Activated CD4-positive, alpha-beta T cell treated with anti-CD3 and anti-CD28 coated beads for 36 hours (primary cell): ENCODE measurements around the gene RABGGTA. TPM values are rescaled to one million over a fixed set of nuclear protein-coding genes. Genes with fewer than 3 reads are reported as not detected.
A peak's percentile ranks its signal among the peaks of the same experiment; 100 is the strongest.
"Not testable (repeated sequence)": the region's sequence is repeated elsewhere in the genome, so short reads cannot be mapped to it uniquely, and the experiment has no call there.

Experiments
- ATAC-seq: fragments of 200-7000 bp; cut with Tn5 transposase; one replicate; pipeline ENCODE4 v1.10.0; 2021; ENCODE audit warnings: mild to moderate bottlenecking, moderate library complexity
- CTCF ChIA-PET: fragments of 350-600 bp; sonication (Branson Sonifier 250); formaldehyde crosslinking; loops from one replicate; lab custom pipeline; 2021; ENCODE audit warnings: antibody characterized with exemption; lab: Charles Lee
- POLR2A ChIA-PET: fragments of 350-600 bp; sonication (Branson Sonifier 250); formaldehyde crosslinking; loops from one replicate; lab custom pipeline; 2021; ENCODE audit warnings: antibody characterized with exemption, inconsistent platforms; lab: Charles Lee
- DNase-seq: peaks from one replicate; pipeline ENCODE4 v3.0.0-alpha.2; 2020
- H3K27ac Mint-ChIP-seq: one replicate; pipeline ENCODE4 v1.8.0; 2021; ENCODE audit warnings: mixed read lengths
- H3K27me3 Mint-ChIP-seq: one replicate; pipeline ENCODE4 v1.8.0; 2021; ENCODE audit warnings: mixed read lengths
- H3K36me3 Mint-ChIP-seq: one replicate; pipeline ENCODE4 v1.8.0; 2021; ENCODE audit warnings: low read depth, mixed read lengths
- H3K4me1 Mint-ChIP-seq: one replicate; pipeline ENCODE4 v1.8.0; 2021; ENCODE audit warnings: mixed read lengths
- H3K4me3 Mint-ChIP-seq: one replicate; pipeline ENCODE4 v1.8.0; 2021; ENCODE audit warnings: mild to moderate bottlenecking, moderate library complexity, mixed read lengths
- H3K9me3 Mint-ChIP-seq: one replicate; pipeline ENCODE4 v1.8.0; 2021; ENCODE audit warnings: low read depth, mixed read lengths
- intact Hi-C, 2 experiments: fragments of 100-400 bp; cut with DNase I in 1 of 2; cut with micrococcal nuclease in 1 of 2; formaldehyde crosslinking; loops; one replicate each; pipeline versions ENCODE4 v1.14.2 to v1.15.1; 2022 to 2024; cut with DNase I, micrococcal nuclease
- total RNA-seq, 2 experiments: library from RNA; stranded (reverse); gene quantifications; one replicate each; pipeline ENCODE4 v1.2.3, GENCODE V29; 2021

The RABGGTA gene
- total RNA-seq, 2 experiments from 2014 or later = 52.1 to 56.0 TPM

DNA sequence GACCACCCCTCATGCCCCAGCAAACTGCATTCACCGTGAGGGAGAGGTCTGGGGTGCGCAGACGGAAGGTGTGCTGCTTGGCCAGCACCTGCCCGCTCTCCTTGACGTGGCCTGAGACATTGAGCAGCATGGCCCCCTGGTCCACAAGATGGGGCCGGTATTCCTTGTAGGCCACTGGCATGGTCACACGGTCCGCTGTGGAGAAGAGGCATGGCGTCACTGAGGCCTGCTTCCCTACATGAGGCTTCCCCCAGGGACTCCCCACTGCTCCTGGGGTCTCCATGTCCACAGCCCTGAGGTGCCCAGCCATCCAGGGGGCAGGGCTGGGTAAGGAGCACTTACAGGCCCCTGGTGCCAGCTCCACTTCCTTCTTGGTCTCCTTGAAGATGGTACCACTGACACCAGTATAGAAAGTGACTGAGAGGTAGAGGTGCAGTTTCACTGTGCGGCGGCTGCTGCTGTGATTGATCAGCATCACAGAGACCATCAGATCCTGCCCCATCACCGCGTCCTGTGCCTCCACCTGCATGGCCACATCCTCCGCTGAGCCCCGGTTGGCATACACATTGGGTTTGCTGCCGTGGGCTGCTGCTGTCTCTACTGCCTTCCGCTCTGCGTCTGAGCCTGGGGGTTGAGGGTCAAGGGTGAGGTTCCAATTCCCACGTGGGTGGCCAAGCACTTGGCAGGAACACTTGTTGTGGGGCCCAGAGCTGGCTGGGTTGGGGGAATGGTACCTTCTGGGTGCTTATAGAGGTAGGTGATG, 16.6 kb downstream of the RABGGTA start:
- Mint-ChIP-seq H3K4me3 (no peak overlapping the region), H3K27ac (no peak overlapping the region), H3K4me1 (peaks cover 12% of the 10 kb centered on the region), H3K27me3 (no peaks in the 10 kb centered on the region), H3K9me3 (no peaks in the 10 kb centered on the region), H3K36me3 (peaks cover 14% of the 10 kb centered on the region)
- intact Hi-C loops = no loop called here
- ATAC-seq = no peak
- POLR2A ChIA-PET = interaction anchor here (1.1 kb wide), 1 partner anchor 8 kb away, joined by 3 read pairs; no protein-coding TSS in a partner anchor
- CTCF ChIA-PET = no interaction called here
- DNase-seq = no peak

GRCh38 chr14:24253936-24254335, 17.5 kb downstream of the RABGGTA start:
- no peak overlapping the region for H3K27ac Mint-ChIP-seq
- no peaks in the 10 kb centered on the region for H3K27me3 Mint-ChIP-seq
- no peak for DNase-seq
- intact Hi-C loops = no loop called here
- no peak for ATAC-seq
- H3K36me3 Mint-ChIP-seq = peaks cover 14% of the 10 kb centered on the region
- H3K4me1 Mint-ChIP-seq = peaks cover 18% of the 10 kb centered on the region
- POLR2A ChIA-PET = no interaction called here
- no peak overlapping the region for H3K4me3 Mint-ChIP-seq
- no peaks in the 10 kb centered on the region for H3K9me3 Mint-ChIP-seq
- CTCF ChIA-PET = no interaction called here

GRCh38 chr14:24252289-24253124, 18.9 kb downstream of the RABGGTA start:
- ATAC-seq (no peak), DNase-seq (no peak)
- no peak overlapping the region for H3K27ac Mint-ChIP-seq
- no peaks in the 10 kb centered on the region for H3K27me3 Mint-ChIP-seq
- H3K9me3 Mint-ChIP-seq = no peaks in the 10 kb centered on the region
- CTCF ChIA-PET = interaction anchor here (2.0 to 2.7 kb wide), 3 partner anchors 11 to 56 kb away, joined by 6 to 18 read pairs (median 16); partner anchors contain the start of genes RABGGTA and TINF2
- intact Hi-C loops = no loop called here
- H3K4me3 Mint-ChIP-seq = no peak overlapping the region
- peaks cover 25% of the 10 kb centered on the region for H3K4me1 Mint-ChIP-seq
- peaks cover 15% of the 10 kb centered on the region for H3K36me3 Mint-ChIP-seq
- POLR2A ChIA-PET = no interaction called here

GRCh38 chr14:24251880-24252288, 19.5 kb downstream of the RABGGTA start:
- Mint-ChIP-seq H3K36me3 (peaks cover 16% of the 10 kb centered on the region), H3K27me3 (no peaks in the 10 kb centered on the region), H3K27ac (no peak overlapping the region), H3K4me3 (no peak overlapping the region), H3K9me3 (no peaks in the 10 kb centered on the region), H3K4me1 (peaks cover 29% of the 10 kb centered on the region)
- intact Hi-C loops = no loop called here
- DNase-seq (no peak), ATAC-seq (no peak)
- ChIA-PET POLR2A (no interaction called here), CTCF (interaction anchor here (2.0 to 2.7 kb wide), 3 partner anchors 10 to 57 kb away, joined by 6 to 18 read pairs (median 16); partner anchors contain the start of genes RABGGTA and TINF2)

GRCh38 chr14:24250354-24250753, 21.0 kb downstream of the RABGGTA start:
- Mint-ChIP-seq H3K4me3 (no peak overlapping the region), H3K27ac (peak overlapping the region; percentile 67), H3K36me3 (peaks cover 13% of the 10 kb centered on the region), H3K9me3 (no peaks in the 10 kb centered on the region), H3K4me1 (peaks cover 33% of the 10 kb centered on the region), H3K27me3 (no peaks in the 10 kb centered on the region)
- intact Hi-C loops = no loop called here
- ATAC-seq = no peak
- DNase-seq = no peak
- POLR2A ChIA-PET = interaction anchor here (1.0 kb wide), 1 partner anchor 81 kb away, joined by 3 read pairs; no protein-coding TSS in a partner anchor
- CTCF ChIA-PET = interaction anchor here (1.4 to 2.7 kb wide), 3 partner anchors 8 to 34 kb away, joined by 3 to 18 read pairs (median 16); partner anchors contain the start of genes MDP1, RABGGTA and TINF2

DNA sequence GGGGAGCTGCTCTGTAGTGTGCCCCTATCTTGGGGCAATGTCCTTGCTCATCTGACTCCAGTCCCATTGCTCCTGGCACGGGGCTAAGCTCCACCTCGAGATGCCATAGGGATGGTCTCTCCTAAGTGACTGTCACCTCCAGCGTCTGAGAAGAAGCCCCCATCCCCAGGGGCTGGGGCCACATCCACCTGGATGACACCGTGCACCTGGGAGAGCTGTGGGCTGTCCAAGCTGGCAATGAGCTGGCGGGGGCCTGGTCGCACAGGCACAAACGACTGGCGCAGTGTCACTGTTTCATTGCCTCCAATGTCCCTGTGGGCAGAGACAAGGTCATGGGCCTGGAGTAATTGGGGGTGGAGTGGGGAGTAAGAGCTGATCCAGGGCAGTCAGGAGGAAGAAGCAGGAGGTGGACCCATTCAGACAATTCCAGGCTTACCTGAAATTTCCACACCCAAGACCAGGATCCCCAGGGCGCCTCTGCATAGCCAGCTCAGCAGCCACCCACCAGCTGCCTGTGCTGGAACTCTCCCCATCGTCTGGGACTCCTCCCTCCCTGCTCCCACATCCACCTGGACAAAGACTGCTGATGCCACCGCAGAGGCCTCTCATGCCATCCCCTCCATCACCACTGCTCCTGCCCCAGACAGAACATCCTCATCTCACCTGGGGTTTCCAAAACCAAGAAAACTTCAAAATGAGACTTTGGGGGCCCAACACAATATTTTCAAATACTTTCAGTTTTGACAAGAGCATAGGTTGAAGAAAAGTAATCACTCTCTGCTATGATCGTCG, 22.0 kb downstream of the RABGGTA start:
- no peaks in the 10 kb centered on the region for H3K27me3 Mint-ChIP-seq
- H3K9me3 Mint-ChIP-seq = no peaks in the 10 kb centered on the region
- H3K27ac Mint-ChIP-seq = peak overlapping the region; percentile 67
- DNase-seq (no peak), ATAC-seq (no peak)
- peaks cover 10% of the 10 kb centered on the region for H3K36me3 Mint-ChIP-seq
- no peak overlapping the region for H3K4me3 Mint-ChIP-seq
- intact Hi-C loops = loop anchor here in 1 of 2 experiments (10.0 kb wide), 1 partner anchor 425 kb away; no protein-coding TSS in a partner anchor
- ChIA-PET POLR2A (interaction anchor here (0.6 kb wide), 1 partner anchor 78 kb away, joined by 4 read pairs; no protein-coding TSS in a partner anchor), CTCF (interaction anchor here (0.9 to 4.1 kb wide), 4 partner anchors 16 to 40 kb away, joined by 3 to 20 read pairs (median 9); partner anchors contain the start of genes CHMP4A and RABGGTA)
- peaks cover 35% of the 10 kb centered on the region for H3K4me1 Mint-ChIP-seq

DNA sequence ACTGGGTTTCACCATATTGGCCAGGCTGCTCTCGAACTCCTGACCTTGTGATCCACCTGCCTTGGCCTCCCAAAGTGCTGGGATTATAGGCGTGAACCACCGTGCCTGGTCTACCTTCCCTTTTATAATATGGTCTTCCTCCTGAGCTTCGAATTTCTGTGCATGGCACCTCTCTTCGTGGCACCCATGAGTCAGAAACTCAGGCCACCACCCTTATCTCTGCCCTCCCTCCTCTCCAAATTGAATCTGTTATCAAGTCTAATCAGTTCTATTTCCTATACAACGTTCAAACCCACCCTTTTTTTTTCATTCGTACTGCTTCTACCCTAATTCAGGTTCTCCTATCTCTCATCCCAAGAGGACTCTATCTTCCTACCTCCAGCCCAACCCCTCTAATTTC, 24.0 kb downstream of the RABGGTA start:
- H3K27ac Mint-ChIP-seq = peak overlapping the region; percentile 95
- intact Hi-C loops = loop anchor here in 1 of 2 experiments (1.0 to 10.0 kb wide), 2 partner anchors 24 to 427 kb away; partner anchors contain the start of gene RABGGTA
- no peaks in the 10 kb centered on the region for H3K9me3 Mint-ChIP-seq
- no peaks in the 10 kb centered on the region for H3K27me3 Mint-ChIP-seq
- H3K36me3 Mint-ChIP-seq = peaks cover 4% of the 10 kb centered on the region
- peaks cover 43% of the 10 kb centered on the region for H3K4me1 Mint-ChIP-seq
- ATAC-seq = no peak
- CTCF ChIA-PET = interaction anchor here (0.6 to 16.9 kb wide), 11 partner anchors 8 to 187 kb away, joined by 3 to 430 read pairs (median 10); partner anchors contain the start of genes CHMP4A, CIDEB, DHRS1 and LTB4R
- DNase-seq = peak; percentile 24
- POLR2A ChIA-PET = interaction anchor here (0.6 to 1.4 kb wide), 6 partner anchors 12 to 162 kb away, joined by 3 to 7 read pairs (median 5); partner anchors contain the start of genes EMC9 and RABGGTA
- H3K4me3 Mint-ChIP-seq = peak overlapping the region; percentile 7

GRCh38 chr14:24246765-24247212, 24.6 kb downstream of the RABGGTA start:
- ATAC-seq = peak; percentile 11
- Mint-ChIP-seq H3K4me1 (peaks cover 43% of the 10 kb centered on the region), H3K27me3 (no peaks in the 10 kb centered on the region), H3K4me3 (peak overlapping the region; percentile 40), H3K27ac (peak overlapping the region; percentile 95), H3K9me3 (no peaks in the 10 kb centered on the region), H3K36me3 (peaks cover 4% of the 10 kb centered on the region)
- peak; percentile 48 for DNase-seq
- CTCF ChIA-PET = interaction anchor here (0.6 to 16.9 kb wide), 12 partner anchors 18 to 184 kb away, joined by 3 to 430 read pairs (median 10); partner anchors contain the start of genes CHMP4A, CIDEB, DHRS1 and IRF9
- POLR2A ChIA-PET = interaction anchor here (0.6 to 1.4 kb wide), 10 partner anchors 9 to 162 kb away, joined by 3 to 11 read pairs (median 4); partner anchors contain the start of genes CHMP4A, EMC9 and RABGGTA
- intact Hi-C loops = loop anchor here in 1 of 2 experiments (1.0 to 10.0 kb wide), 2 partner anchors 25 to 428 kb away; partner anchors contain the start of gene RABGGTA

- POLR2A ChIA-PET, H3K27ac Mint-ChIP-seq, H3K9me3 Mint-ChIP-seq, DNase-seq, H3K27me3 Mint-ChIP-seq, H3K4me3 Mint-ChIP-seq, ATAC-seq: not testable (repeated sequence)
- CTCF ChIA-PET = interaction anchor here (0.7 to 16.9 kb wide), 7 partner anchors 26 to 310 kb away, joined by 3 to 430 read pairs (median 3); partner anchors contain the start of genes CIDEB, DHRS1, LTB4R and LTB4R2
- intact Hi-C loops = loop anchor here in 1 of 2 experiments (10.0 kb wide), 1 partner anchor 429 kb away; no protein-coding TSS in a partner anchor
- Mint-ChIP-seq H3K4me1 (peaks cover 45% of the 10 kb centered on the region), H3K36me3 (peaks cover 12% of the 10 kb centered on the region)
Measured at GRCh38 chr14:24245350-24245749, 26.0 kb downstream of the RABGGTA start.
